HG02884 (cell line): Measurements from ENCODE around the gene SPAG17.

ENCODE experiments used
- ATAC-seq: cut with Tn5 transposase; IDR thresholded peaks from one replicate; pipeline ENCODE4 v1.9.1; 2021; ENCODE audit warnings: mild to moderate bottlenecking, moderate library complexity; ENCODE audit not compliant: unreplicated experiment

SPAG17 gene

DNA sequence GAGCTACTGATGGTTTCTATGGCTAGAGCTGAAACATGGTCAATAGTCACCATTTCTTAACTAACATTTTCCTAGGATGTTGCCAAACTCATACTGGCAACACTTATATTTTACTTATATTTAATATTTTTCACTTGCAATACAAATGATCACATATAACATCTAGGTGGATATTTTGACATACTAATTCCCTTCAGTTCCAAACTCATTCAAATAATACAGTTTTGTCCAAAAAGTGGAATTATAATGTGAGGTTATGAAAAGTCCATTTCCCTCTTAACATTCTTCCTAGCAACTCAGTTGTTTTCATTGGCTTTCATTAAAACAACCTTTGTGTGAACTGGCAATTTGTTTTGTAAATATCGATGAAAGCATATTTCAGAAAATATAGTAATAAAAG is 16.0 kb downstream of the SPAG17 start:
- ATAC-seq: no peak

DNA sequence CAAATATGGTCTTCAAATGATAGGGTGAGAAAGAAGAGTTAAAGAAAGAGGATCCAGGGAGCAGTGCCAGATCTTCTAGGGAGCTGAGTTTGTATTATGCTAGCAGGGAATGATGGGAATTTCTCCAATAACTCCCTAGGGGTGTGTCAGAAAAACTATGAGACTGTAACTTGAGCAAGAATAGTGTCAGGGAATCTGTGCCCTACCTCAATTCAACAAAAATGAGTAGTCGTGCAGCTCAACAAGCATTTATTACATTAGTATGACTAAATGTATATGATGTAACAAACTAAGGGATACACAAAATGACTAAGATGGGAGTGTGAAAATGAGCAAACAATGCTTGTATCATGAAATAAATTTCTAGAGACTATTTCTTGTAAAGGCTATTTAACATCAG is 24.2 kb downstream of the SPAG17 start:
- ATAC-seq: no peak

DNA sequence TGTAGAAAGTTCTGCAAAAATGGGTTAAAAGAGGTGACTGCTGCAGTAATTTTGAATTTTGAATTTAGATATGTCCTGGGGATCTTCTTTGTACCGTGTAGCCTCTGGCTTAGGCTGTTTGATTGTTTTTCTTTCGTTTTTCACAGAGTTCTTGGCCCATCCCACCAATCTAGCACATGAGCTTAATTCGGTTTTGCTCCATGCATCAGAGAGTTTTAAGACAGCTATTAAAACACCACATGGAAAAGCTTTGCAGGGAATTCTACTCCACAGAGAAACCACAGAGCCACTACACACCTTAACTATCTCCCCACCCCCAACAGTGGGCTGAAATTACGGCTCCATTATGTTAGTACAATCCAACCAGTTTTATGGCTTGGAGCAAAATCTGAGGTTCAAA is 25.5 kb downstream of the SPAG17 start:
- ATAC-seq: no peak

DNA sequence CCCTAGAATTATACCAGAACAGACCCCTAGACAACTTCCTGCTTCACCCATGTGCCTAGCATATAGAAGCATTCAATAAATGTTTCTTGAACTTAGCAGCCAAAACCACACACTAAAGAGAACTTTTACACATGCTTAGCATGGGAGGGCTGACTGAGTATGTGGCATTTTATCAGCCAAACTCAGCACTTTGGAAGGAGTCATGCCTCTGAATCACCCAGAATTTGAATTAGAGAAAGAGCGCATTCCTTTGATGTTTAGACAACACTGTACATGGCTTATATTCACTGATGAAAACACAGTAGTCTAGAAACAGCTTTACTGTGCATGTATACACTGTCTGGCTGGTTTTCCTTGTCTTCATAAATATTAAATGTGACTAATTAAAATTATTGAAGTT is 26.1 kb downstream of the SPAG17 start:
- ATAC-seq: no peak

DNA sequence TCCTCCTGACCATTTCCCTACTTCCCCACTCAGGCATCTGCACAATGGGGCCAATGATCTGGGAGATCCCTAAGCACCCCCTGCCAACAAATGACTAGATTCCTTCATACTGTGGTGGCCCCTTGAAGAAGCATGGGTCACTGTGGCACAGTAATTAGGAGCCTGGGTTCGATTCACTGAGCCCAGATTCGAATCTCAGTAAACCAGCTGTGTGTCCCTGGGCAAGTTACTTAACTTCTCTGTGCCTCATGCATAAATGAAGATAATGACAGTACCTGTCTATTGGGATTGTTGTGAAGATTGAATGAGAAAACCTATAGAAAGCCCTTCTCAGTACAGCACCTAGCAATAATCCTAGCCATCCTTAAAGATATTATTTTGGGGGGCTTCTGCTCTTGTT is 27.5 kb downstream of the SPAG17 start:
- ATAC-seq: no peak

DNA sequence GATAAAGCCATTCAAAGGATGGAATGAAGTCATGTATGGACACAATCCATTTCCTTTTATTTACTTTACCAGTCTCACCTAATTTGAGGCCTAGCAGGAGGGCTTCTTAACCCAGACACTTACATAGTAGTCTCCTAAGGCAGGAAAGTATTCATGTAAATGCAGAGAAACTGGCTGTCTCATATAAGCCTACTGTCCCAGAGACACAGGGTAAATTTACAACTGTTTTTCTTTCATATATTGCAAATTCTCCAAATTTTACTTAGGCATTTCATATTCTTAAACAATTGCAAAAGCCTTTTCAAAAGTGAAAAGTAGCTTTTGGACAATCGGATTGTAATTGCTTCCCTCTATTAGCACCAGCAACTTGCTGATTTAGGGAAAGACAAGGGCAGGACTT is 29.9 kb downstream of the SPAG17 start:
- no peak for ATAC-seq

DNA sequence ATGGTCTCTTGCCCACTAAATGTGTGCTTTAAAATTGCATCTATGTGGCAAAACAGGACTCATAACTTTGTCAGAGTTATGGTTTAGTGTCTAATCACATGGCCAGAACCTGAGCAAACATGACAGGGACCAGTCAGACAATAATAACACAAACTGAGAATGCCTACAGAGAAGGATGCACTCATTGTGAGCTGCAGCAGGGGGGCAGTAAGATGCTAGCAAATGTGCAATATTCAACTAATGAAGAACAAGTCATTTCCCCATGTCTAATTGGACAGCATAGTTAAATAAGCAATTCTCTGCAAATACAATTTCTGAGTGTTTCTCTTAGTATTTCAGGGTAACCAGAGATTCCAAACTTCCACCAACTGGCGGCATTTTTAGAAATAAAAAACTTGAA is 30.8 kb downstream of the SPAG17 start:
- ATAC-seq: no peak

DNA sequence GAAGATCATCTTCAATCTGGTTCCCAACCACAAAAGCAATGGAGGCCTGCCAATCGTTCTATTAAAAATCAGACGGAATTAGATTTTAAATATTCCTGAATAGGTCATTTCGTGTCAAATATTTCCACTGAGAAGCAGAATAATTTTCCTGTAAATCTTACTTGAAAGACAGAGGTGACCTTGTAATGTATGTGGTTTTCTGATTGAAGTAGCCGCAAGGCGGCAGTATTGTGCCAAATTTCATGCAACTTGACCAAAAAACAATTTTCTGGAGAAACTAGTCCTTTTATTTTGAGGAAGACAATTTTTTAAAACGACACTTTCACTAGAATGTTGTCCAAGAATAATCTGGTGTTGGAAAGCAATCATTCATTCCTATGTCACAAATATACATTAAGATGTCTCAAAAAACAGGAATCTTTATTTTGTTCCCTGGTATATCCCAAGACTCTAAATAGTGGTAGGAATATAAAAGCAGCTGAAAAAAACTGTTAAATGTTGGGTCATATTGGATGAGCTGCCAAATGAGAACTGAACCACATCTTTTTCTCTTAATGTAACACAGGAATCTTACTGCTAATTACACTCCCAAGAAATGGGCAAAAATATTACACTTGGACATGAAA is 33.6 kb downstream of the SPAG17 start:
- no peak for ATAC-seq

DNA sequence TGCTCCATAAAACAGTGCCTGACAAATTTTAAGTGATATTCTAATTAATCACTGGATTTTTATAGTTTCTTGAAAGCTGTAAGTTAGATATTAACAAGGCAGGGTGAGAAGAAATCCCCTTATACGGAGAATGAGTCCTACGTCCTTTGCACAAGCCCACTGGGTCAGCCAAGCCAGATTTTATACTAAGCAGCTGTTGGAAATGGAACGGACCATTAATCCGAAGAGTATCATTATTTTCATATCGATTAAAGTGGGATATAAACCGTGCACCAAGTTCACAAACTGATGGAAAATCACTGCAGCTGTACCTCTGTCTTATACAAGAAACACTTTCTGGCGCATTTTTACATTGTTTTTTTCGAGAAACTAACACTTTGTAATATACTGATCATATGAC is 35.2 kb downstream of the SPAG17 start:
- no peak for ATAC-seq

DNA sequence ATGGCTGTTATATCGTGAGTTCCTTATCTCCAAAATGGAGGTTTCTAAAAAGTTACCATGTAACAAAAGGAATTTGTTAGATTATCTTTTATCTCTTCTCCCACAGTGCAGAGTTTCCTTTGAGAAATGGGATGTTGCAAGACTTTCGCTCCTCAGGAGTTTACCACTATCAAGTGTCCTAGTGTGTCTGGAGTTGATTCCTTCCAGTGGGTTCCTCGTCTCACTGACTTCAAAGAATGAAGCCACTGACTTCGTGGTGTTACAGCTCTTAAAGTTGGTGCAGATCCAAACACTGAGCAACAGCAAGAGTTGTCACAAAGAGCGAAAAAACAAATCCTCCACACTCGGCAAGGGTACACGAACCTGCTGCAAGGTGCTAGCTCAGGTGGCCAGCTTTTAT is 37.0 kb downstream of the SPAG17 start:
- ATAC-seq: no peak

DNA sequence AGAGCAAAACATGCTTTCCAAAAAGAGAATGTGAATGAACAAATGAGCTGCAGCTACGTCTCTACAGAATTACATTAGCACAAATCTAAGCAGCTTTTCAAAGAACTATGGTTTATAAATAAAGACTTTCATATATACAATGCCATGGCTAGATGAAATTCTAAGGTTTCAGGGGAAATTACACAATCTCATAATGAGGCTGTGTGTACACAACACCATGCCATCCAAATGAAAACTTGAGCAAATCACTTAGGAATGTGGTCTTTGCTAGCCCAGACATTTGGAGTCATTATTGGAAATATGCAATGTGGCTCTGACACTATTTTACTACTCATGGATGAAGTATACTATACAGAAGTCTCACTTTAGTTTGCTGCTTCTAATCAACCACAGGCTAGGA is 37.5 kb downstream of the SPAG17 start:
- no peak for ATAC-seq

DNA sequence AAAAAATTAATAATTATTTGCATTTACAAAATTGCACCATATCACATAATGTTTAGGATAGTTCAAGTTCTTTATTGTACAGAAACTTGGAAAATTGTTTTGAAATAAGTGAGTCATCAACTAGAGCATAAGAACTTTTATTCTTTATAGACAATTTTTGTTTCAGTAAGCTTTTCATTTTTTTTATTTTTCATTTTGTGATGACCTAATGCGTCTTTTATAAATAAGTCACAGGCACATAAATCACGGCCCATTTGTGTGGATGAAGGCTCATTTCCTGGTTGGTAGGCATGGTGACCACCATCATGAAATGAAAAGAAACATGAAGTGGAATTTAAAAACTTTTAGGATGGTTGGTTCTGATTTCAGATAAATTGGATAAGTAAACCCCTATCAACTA is 39.3 kb downstream of the SPAG17 start:
- ATAC-seq: no peak

DNA sequence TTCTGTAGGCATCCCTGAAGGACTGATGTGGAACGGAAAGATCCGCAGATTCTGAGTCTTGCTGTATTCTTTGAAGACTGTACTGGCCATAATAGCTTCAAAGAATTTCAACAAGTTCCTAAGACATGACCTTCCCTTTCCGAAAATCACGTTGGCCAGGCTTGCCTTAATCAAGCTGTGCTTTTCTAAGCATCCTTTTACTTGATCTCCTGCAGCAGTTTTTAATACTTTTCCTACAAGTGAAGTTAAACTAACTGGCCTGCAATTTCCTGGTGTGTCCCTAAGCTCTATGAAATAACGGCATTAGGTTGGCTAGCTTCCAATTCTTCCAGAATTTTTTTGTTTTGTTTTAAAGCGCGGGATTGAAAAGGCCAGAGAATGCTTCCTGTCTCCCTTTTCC is 40.3 kb downstream of the SPAG17 start:
- no peak for ATAC-seq

DNA sequence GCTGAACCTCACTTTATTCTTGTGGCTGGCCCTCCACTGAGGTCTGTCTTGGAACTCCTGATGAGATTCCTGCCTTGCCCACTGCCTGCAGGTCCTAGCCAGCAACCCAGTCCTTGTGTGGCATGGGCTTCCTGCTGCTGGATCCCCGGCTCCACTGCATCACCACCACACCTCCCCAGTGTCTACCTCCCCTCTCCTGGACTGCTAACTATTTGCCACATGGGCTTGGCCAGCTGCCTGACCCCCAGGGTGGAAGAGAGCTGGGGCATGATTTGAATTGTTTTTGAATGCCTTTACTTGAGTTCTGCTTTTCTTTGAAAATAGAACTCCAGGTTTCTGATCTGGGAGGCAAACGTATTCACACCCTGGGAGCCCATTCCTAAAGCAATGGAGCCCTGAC is 41.2 kb downstream of the SPAG17 start:
- ATAC-seq: no peak

DNA sequence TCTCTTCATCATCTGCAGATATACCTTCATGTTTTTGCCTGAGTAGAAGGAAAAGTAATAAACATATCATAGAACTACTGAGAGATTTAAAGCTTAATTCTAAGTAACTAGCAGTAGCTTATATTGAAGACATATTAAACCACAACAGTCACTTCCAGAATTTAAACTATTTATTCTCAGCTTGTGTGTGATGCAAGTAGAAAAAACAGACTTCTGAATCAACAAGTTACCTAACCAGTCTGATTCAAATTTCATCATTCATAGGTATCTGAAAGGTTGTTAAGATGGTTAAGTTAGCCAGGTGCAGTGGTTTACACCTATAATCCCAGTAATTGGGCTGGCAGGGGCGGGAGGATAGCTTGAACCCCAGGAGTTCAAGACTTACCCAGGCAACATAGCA is 41.9 kb downstream of the SPAG17 start:
- ATAC-seq: no peak

DNA sequence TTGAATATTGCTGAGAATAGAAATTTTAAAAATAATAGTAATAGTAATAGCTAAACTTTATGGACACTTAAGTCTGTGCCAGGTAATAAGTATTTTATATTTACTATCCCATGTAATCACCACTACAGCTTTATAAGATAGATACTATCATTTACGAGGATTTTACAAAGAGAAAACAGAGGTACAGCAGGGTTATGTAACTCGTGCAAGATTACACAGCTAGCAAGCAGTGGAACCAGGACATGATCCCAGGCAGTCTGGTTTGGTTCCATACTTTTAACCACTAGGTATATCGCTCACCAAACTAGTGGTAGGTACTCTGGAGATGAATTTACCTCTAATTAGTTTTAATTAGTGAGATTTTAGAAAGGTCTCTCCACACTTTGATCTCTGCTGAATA is 42.5 kb downstream of the SPAG17 start:
- no peak for ATAC-seq

DNA sequence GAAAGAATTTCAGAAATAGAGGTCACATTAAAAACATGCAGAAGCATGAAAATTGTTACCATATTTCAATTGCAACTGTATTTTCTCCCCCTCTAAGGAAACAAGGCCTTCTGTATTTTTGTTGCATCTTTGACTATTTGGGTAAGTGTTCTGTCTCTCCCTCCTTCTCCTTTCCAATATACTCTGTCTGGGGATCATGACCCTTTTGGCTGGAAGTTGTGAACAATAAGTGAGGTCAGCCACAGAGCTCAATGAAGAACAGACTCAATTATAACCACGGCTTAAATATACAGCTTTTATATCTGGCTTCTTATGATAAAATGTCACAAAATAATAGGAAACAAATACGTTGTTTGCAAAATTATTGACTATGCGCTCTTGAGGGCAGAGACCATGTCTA is 47.1 kb downstream of the SPAG17 start:
- no peak for ATAC-seq

DNA sequence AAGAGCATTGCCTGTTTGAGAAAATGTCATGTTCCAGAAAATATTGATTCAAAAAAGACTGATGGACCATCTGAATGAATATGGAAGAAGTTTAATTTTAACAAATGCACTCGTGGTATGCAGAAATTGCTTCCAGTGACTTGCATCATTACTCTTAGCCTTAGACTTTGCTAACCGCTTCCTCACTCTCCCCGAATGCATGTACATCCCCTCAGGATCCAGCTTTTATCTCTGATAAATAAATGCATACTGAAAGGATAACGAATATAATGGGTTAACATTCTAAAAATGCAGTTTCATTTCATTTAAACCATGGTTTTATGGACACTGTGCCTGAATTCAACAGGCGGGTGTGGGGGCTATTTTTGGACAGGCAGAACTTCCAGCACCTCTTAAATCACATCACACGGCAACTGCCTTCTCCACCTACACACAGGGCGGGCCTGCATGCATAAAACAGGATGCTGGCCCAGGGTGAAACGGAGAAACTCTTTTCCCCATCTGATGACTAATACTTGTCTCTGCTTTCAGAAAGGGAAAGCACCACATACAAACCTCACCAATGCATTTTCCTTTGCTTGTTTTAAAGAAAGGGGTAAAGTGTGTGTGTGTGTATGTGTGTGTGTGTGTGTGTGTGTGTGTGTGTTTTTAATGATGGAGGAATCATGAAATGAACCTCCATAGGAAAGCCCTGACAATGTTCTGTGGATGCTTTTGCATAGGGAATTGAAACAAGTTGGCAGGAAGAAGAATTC is 48.7 kb downstream of the SPAG17 start:
- peak; percentile 100 for ATAC-seq

DNA sequence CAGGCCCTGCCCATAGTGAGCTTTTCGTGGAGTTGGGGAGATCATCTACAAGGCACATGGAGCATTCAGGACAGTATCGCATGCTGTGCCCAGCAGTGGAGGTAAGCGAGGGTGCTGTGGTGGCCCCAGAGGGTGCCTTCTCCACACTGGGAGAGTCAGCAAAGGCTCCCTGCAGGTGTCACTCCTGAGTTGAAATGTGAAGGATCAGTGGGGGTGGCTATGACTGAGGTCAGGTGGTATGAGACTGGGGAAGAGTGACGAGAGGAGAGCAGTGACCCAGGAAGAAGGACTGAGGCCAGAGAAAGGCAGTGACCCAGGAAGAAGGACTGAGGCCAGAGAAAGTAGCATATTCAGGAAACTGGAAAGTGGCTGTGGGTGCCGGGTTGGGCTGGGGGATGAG is 53.0 kb downstream of the SPAG17 start:
- no peak for ATAC-seq

DNA sequence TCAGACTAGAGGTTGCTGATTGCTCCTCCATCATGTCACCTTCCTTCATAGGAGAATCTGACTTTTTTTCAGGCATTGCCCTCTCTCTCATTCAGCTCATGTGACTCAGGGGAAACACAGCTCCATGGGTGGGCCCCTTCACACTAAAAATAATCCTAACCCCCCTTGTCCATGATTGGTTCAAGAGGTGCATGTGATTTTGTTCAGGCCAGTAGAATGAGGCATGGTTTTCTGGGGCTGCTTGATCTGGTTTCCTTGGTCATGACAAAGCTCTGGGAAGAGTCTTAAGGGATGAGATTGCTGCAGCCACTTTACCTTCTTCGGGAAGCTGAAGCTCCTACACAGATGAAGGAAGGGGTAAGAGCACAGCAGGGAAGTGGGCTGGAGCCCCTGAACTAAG is 56.3 kb downstream of the SPAG17 start:
- no peak for ATAC-seq

DNA sequence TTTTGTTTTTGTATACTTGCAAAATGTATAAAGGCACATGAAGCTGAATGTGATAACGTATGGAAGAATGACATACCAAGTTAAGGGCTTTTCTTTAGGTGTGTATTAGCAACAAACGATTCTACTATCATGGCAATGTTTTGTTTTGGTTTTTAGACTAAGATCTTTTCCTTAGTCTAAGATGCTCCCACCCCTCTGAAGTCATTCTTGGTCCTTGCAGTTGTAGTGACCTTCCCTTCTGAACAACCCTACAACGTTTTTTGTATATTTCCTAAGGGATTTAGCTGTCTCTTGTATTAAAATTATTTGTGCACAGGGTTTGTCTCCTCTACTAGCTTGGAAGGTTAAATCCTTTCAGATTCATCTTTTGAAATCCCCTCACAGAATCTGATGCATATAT is 61.0 kb downstream of the SPAG17 start:
- no peak for ATAC-seq

DNA sequence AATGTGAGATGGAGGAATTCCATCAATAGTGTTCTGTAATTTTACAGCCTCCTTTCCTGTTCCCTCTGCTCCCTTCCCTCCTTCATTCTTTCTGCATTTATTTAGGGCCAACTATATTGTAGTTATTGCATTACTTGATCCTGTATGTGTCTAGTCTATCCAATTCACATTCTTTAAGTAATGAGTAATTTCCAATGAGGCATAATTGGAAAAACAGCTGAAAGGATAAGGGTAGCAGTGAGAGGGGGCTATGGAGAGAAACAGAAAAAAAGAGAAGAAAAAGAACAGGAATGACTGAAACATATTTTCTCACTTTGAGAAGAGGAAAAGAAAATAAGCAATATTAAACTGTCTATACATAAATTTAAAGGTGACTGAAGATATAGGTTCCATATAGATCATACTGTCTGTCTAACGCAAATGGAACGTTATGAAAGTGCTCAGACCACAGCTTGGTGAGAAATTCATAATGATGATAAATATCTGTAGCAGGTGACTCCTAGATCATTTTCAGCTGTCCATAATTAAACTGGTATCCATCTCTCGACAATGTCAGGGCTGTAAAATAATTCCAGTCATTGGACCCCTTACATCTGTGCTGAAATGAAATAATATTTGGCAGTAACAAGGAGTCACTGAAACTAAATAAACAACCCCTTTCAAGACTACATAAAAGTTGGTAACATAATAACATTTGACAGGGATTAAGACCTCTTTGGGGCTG is 61.8 kb downstream of the SPAG17 start:
- ATAC-seq: no peak
